Tibial artery (tissue), 4 donors: Measurements from ENCODE around the gene GIPC2.
"Not testable (repeated sequence)": the region's sequence is repeated elsewhere in the genome, so short reads cannot be mapped to it uniquely, and the experiment has no call there.

Experiments used
- DNase-seq, 2 donors: peaks; one replicate each; pipeline ENCODE4 v3.0.0-alpha.2; 2019
- H3K27ac ChIP-seq, 2 donors: fragments of 200-600 bp; sonication (generic) in 1 of 2; 1 replicate in 1 of 2; 2 replicates in 1 of 2; pipeline ENCODE4 v1.5.1; 2018 to 2019; ENCODE audit warnings: mild to moderate bottlenecking in 1 of 2
- H3K27me3 ChIP-seq, 2 donors: fragments of 200-600 bp; sonication (generic) in 1 of 2; one replicate each; pipeline versions ENCODE4 v1.5.1 to v1.6.0; 2016 to 2019
- H3K36me3 ChIP-seq, 3 donors: fragments of 200-600 bp; sonication (generic) in 2 of 3; one replicate each; pipeline ENCODE4 v1.5.1; 2016 to 2019; ENCODE audit warnings: mild to moderate bottlenecking in 2 of 3
- H3K4me1 ChIP-seq, 4 donors: fragments of 200-600 bp; sonication (generic) in 2 of 4; 1 replicate in 3 of 4; 2 replicates in 1 of 4; pipeline ENCODE4 v1.5.1; 2016 to 2019
- H3K4me3 ChIP-seq, 2 donors: fragments of 200-600 bp; sonication (generic) in 1 of 2; 1 replicate in 1 of 2; 2 replicates in 1 of 2; pipeline ENCODE4 v1.5.1; 2018 to 2019; ENCODE audit warnings: mild to moderate bottlenecking in 2 of 2
- H3K9me3 ChIP-seq, 3 donors: fragments of 200-600 bp; sonication (generic) in 1 of 3; one replicate each; pipeline ENCODE4 v1.5.1; 2016 to 2019
- intact Hi-C: fragments of 100-400 bp; cut with DNase I; formaldehyde crosslinking; loops from one replicate; pipeline ENCODE4 v1.15.0; 2023; ENCODE audit warnings: low total_unique reads
- TF ChIP-seq, protein P1 (sequence below), 2 experiments: fragments of 200-600 bp in 1 of 2; fragments of 450-650 bp in 1 of 2; IDR thresholded peaks; one replicate each; pipeline ENCODE4 v1.5.1; 2017 to 2019; ENCODE audit warnings: antibody characterized with exemption in 2 of 2, mild to moderate bottlenecking in 1 of 2, moderate library complexity in 1 of 2

The GIPC2 gene

GRCh38 chr1:78045926-78046778 lies at the start of gene GIPC2:
TSS of gene GIPC2 (plus strand) at chr1:78045966. CDS start at chr1:78046095, 129 bp downstream.
- intact Hi-C loops: no loop called here
- peak in 1 of 2 donors; percentile 65 for DNase-seq
- H3K9me3 ChIP-seq: no peaks in the 10 kb centered on the region

DNA sequence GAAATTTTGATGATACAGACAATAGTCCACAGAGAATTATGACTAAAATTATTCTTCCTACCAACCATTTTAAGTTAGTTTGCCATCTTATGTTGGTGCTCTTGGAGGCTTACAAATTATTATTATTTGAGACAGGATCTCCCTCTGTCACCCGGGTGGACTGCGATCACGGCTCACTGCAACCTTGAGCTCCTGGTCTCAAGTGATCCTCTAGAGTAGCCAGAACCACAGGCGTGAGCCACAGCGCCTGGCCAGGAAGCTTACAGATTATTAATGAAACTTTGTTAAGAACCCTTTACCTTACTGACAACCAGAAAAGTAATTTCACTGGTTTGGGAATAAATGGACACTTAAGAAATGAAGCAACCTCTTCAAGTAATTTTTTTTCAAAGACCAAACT lies 49.0 kb upstream of the GIPC2 start:
- peaks cover 0 to 11% (median 0%) of the 10 kb centered on the region in 4 donors for H3K4me1 ChIP-seq
- H3K27ac ChIP-seq: no peak overlapping the region
- DNase-seq: no peak
- no peaks in the 10 kb centered on the region for H3K9me3 ChIP-seq
- H3K27me3 ChIP-seq: no peaks in the 10 kb centered on the region
- H3K4me3 ChIP-seq: no peak overlapping the region
- H3K36me3 ChIP-seq: no peaks in the 10 kb centered on the region
- intact Hi-C loops: no loop called here
- TF ChIP-seq, protein P1, sequence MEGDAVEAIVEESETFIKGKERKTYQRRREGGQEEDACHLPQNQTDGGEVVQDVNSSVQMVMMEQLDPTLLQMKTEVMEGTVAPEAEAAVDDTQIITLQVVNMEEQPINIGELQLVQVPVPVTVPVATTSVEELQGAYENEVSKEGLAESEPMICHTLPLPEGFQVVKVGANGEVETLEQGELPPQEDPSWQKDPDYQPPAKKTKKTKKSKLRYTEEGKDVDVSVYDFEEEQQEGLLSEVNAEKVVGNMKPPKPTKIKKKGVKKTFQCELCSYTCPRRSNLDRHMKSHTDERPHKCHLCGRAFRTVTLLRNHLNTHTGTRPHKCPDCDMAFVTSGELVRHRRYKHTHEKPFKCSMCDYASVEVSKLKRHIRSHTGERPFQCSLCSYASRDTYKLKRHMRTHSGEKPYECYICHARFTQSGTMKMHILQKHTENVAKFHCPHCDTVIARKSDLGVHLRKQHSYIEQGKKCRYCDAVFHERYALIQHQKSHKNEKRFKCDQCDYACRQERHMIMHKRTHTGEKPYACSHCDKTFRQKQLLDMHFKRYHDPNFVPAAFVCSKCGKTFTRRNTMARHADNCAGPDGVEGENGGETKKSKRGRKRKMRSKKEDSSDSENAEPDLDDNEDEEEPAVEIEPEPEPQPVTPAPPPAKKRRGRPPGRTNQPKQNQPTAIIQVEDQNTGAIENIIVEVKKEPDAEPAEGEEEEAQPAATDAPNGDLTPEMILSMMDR (IDR thresholded peaks at IDR 0.05): no peak

More at GRCh38 chr1:78045926-78046778, at the start of gene GIPC2:
- H3K27me3 ChIP-seq: no peaks in the 10 kb centered on the region
- TF ChIP-seq, protein P1 (IDR thresholded peaks at IDR 0.05): no peak
- peaks cover 0 to 17% (median 5%) of the 10 kb centered on the region in 4 donors for H3K4me1 ChIP-seq
- H3K4me3 ChIP-seq: peak within 1 kb of the TSS; percentile 58 to 62
- H3K27ac ChIP-seq: peak within 1 kb of the TSS; percentile 20 to 55
- H3K36me3 ChIP-seq: no peaks in the 10 kb centered on the region

DNA sequence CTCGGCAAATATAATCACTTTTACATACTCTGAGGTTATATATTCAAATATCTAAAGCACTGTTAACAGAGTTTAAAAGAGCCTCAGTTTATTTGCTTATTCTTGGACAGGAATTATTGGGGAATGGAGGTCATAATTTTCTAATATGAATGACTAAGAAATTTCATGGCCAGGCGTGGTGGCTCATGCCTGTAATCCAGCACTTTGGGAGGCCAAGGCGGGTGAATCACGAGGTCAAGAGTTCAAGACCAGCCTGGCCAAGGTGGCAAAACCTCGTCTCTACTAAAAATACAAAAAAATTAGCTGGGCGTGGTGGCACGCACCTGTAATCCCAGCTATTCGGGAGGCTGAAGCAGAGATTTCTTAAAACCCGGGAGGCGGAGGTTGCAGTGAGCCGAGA lies 45.2 kb upstream of the GIPC2 start:
- H3K9me3 ChIP-seq, H3K36me3 ChIP-seq, H3K27me3 ChIP-seq, H3K4me3 ChIP-seq, DNase-seq, H3K27ac ChIP-seq, intact Hi-C loops: not testable (repeated sequence)
- peaks cover 0 to 10% (median 2%) of the 10 kb centered on the region in 4 donors for H3K4me1 ChIP-seq

- Histone ChIP-seq H3K4me1 (peaks cover 0 to 10% (median 2%) of the 10 kb centered on the region in 4 donors), H3K27ac (peak overlapping the region; percentile 89 to 90), H3K27me3 (no peaks in the 10 kb centered on the region), H3K36me3 (no peaks in the 10 kb centered on the region), H3K4me3 (peak overlapping the region; percentile 1 to 78), H3K9me3 (no peaks in the 10 kb centered on the region)
- intact Hi-C loops: no loop called here
- DNase-seq: no peak
- TF ChIP-seq, protein P1 (IDR thresholded peaks at IDR 0.05): no peak
Measured at GRCh38 chr1:78003070-78003746, 42.6 kb upstream of the GIPC2 start.

DNA sequence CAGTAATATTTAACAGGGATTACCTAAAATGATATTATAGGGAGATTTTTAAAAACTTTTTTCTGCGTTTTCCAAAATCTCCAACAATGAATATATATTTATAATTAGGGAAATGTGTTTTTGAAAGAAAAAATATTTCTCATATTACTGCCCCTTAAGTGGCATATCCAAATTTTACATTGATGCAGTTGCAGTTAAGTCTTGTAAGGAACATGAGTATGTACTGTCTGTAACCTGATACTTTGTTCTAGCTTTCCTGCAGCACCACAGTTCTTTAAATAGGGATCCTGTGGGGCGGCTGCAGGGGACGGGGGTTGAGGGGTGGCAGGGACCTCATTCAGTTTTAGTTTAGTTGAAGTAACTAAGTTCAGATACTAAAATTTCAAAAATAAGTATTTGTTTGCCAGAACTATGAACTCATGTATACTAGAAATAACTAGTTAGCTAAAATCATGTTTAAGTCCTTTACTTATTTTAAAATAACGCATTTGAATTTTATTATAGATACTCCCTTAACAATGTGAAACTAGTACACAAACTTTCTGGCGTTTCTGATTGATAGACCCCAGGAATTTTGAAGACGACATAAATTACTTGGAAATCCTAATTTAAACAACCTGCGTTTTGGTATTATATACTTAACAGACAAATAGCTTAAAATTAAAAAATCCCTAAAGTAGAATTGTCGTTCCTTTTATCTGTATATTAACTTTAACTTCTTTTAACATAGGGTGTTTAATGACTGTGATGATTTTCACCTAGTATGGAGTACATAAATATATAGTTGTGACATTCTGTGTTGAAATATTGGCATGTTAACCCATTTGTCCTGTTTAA lies 41.7 kb upstream of the GIPC2 start:
- Histone ChIP-seq H3K4me3 (peak overlapping the region; percentile 57 to 78), H3K4me1 (peaks cover 0 to 12% (median 2%) of the 10 kb centered on the region in 4 donors), H3K36me3 (no peaks in the 10 kb centered on the region), H3K27me3 (no peaks in the 10 kb centered on the region), H3K9me3 (no peaks in the 10 kb centered on the region), H3K27ac (peak overlapping the region; percentile 89 to 90)
- TF ChIP-seq, protein P1 (IDR thresholded peaks at IDR 0.05): no peak
- DNase-seq: peak in 1 of 2 donors; percentile 43
- intact Hi-C loops: no loop called here
